ENCODE measurements around the gene TSPAN10. TPM values are rescaled to one million over a fixed set of nuclear protein-coding genes. Genes with fewer than 3 reads are reported as not detected.

The TSPAN10 gene
- total RNA-seq, 2 donors from 2014 or later, result 0.16 to 0.50 TPM

- intact Hi-C loops (cut with DNase I), result no loop called here
- DNase-seq, result no peak
- ATAC-seq, result peak; percentile 45 to 48
Observed at GRCh38 chr17:81621494-81622130, 15.4 kb upstream of the TSPAN10 start.

DNA sequence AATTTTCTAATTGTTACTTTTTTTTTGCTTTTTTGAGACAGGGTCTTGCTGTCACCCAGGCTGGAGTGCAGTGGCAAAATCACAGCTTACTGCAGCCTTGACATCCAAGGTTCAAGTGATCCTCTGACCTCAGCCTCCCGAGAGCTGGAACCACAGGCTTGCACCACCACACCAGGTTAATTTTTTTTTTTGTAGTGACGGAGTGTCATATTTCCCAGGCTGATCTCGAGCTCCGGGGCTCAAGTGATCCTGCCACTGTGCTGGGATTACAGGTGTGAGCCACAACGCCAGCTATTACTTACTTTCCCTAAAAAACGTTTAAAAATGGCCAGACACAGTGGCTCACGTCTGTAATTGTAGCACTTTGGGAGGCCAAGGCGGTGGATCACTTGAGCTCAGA, 6.7 kb upstream of the TSPAN10 start:
- ATAC-seq (no peak), DNase-seq (no peak)
- intact Hi-C loops (cut with DNase I), result no loop called here

DNA sequence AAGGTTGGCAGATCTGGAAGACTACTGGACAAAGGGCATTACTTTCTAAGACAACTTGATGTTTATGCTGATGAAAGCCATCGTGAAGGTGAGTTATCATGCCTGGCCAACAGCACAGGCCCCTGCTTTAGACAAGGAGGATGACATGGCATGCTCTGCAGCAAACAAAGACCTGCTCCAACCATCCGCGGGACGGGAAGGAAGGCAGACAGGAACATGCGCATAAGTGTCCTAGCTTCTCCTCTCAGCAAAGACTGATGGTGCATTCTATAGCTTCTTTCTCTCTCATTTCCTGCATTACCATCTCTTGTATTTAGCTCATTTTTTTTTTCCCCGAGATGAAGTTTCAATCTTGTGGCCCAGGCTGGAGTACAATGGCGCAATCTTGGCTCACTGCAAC, 5.5 kb upstream of the TSPAN10 start:
- intact Hi-C loops (cut with DNase I), result no loop called here
- ATAC-seq (no peak), DNase-seq (no peak)

- ATAC-seq, result no peak
- DNase-seq, result no peak
- intact Hi-C loops (cut with DNase I), result no loop called here
Observed at GRCh38 chr17:81635431-81635830, 1.6 kb upstream of the TSPAN10 start.

DNA sequence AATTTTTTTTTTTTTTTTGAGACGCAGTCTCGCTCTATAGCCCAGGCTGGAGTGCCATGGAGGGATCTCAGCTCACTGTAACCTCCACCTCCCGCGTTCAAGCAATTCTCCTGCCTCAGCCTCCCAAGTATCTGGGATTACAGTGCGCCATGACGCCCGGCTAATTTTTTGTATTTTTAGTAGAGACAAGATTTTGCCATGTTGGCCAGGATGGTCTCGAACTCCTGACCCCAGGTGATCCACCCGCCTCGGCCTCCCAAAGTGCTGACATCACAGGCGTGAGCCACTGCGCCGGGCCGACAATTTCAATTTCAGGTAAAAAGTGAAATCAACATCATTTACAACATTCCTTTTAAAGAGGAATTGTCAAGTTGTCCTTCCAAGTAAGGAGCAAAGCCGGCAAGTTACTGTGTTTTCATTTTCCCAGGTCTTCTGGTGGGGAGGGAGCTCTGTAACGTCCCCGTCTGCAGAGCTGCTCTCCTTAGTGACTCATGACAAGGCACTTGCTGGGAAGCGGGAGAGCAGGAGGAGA, 957 bp upstream of the TSPAN10 start:
- DNase-seq (no peak), ATAC-seq (no peak)
- intact Hi-C loops (cut with DNase I), result no loop called here

- DNase-seq (no peak), ATAC-seq (no peak)
- intact Hi-C loops (cut with DNase I), result no loop called here
Observed at GRCh38 chr17:81638683-81639082, 1.7 kb downstream of the TSPAN10 start.

DNA sequence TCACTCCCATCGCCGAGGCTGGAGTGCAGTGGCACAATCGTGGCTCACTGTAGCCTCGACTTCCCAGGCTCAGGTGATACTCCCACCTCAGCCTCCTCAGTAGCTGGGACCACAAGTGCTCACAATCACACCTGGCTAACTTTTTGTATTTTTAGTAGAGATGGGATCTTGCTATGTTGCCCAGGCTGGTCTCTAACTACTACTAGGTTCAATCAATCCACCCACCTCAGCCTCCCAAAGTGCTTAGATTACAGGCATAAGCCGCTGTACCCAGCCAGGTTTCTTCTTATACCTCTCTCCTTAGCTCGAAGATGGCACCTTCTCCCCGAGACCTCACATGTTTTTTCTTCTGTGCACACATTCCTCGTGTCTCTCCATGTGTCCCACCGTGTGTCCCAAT, 3.0 kb downstream of the TSPAN10 start:
- no peak for ATAC-seq
- intact Hi-C loops (cut with DNase I), result no loop called here
- DNase-seq, result no peak

DNA sequence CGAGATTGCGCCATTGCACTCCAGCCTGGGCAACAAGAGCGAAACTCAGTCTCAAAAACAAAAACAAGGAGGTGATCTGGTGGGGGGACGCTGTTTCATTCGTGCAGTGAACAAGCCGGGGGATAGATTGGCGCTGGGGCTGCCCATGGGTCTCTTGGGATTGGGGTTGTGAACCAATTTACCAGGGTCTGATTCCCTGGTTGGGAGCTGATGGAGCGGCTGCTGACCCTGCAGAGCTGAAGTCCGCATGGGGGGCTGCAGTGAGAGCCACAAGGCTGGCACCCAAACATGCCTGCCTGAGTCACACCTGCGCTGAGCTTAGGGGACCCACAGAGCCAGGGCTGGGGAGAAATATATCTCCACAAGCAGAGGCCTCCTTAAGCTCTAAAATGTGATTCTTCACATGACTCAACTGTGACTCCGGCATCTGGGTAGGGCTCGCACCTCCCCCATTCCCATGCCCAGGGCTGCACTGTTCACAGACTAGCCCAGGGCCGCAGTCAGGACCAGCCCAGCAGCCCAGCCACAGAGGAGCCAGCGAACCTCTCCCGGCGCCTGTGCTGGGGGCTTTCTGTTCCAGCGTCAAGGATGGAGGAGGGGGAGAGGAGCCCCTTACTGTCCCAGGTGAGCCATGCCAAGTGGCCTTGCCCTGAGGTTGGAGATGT, 5.0 kb downstream of the TSPAN10 start:
- ATAC-seq (no peak), DNase-seq (no peak)
- intact Hi-C loops (cut with DNase I), result no loop called here

- ATAC-seq, result no peak
- intact Hi-C loops (cut with DNase I), result no loop called here
- no peak for DNase-seq
Observed at GRCh38 chr17:81644496-81644895, 7.5 kb downstream of the TSPAN10 start.

DNA sequence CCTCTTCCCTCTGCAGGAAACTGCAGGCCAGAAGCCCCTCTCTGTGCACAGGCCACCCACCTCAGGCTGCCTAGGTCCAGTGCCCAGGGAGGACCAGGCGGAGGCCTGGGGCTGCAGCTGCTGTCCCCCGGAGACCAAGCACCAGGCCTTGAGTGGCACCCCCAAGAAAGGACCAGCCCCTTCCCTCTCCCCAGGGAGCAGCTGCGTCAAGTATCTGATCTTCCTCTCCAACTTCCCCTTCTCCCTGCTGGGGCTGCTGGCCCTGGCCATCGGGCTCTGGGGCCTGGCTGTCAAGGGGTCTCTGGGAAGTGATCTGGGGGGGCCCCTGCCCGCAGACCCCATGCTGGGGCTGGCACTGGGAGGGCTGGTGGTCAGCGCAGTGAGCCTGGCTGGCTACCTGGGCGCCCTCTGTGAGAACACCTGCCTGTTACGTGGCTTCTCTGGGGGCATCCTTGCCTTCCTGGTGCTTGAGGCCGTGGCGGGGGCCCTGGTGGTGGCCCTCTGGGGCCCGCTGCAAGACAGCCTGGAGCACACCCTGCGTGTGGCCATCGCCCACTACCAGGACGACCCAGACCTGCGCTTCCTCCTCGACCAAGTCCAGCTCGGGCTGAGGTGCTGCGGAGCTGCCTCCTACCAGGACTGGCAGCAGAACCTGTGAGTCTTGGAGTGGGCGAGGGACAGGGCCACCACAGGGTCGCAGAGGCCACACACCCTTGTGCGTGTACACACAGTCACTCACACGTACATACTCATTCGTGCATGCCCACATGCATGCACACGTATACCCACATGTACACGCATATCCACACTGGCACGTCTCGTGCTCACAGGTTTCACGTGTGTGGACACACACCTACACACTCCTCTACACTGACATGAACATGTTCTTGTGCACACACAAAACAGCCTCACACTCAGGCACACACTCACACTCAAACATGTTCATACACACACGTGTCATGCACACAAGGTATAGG, 8.3 kb downstream of the TSPAN10 start:
- intact Hi-C loops (cut with DNase I), result no loop called here
- DNase-seq, result no peak
- no peak for ATAC-seq

DNA sequence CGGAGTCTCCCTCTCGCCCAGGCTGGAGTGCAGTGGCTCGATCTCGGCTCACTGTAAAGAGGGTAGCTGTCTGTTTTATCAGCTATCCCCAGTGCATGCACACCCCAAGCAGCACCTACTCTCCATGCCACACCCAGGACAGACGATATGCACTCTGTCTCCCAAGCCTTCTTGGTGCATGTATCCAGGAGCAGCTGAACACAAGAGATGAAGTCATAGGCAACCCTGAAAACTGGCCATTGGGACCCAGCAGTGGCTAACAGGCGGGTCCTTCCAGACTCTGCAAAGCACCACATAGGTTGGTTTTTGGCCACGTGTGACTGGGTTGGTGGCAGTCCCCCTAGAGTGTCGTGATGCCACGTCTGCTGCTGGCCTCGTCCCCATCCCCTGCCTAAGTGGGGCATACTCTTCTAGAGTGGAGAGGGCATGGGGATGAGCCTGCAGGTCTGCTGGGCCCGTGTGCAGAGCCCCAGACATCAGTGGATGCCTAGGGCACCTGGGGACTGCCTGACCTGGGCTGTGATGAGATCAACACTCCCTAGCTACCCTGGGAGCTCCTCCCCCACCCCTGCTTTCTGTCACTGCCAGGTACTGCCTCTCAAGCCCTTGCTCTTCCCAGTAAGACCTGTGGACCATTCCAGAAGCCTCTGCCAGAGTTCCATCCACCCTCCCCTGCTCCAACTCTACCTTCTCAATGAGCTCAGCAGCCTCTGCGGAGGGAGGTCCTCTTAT, 10.0 kb downstream of the TSPAN10 start:
- intact Hi-C loops (cut with DNase I), result no loop called here
- ATAC-seq, result no peak
- no peak for DNase-seq

GRCh38 chr17:81647640-81648012, 10.6 kb downstream of the TSPAN10 start:
- DNase-seq, result no peak
- intact Hi-C loops (cut with DNase I), result no loop called here
- no peak for ATAC-seq

DNA sequence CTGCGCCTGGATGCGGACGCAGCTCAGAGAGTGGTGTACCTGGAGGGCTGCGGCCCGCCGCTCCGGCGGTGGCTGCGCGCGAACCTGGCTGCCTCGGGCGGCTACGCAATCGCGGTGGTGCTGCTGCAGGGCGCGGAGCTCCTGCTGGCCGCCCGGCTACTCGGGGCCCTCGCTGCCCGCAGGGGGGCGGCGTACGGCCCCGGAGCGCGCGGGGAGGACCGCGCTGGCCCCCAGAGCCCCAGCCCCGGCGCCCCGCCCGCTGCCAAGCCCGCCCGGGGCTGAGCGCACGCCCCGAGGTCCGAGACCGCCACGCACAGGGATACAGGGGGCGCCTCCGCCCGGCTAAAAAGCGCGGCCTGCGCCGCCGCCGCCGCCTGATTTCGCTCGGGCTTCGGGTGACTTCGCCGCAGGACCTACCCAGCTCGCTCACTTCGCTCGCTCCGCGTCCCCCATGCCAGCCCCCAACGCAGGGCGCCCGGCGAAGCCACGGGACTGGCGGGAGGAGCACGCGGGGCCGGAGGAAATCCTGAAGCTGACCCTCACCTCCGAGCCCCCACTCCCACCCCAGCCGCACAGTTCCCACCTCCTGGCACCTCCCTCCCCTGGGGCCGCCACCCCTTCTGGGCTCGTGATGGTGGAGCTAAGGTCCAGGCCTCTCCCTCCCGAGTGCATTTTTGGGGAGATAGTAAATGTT, 11.2 kb downstream of the TSPAN10 start:
- intact Hi-C loops (cut with DNase I), result no loop called here
- ATAC-seq, result no peak
- DNase-seq, result no peak

- DNase-seq (no peak), ATAC-seq (no peak)
- intact Hi-C loops (cut with DNase I), result no loop called here
Observed at GRCh38 chr17:81648707-81649085, 11.7 kb downstream of the TSPAN10 start.

- DNase-seq (no peak), ATAC-seq (no peak)
- intact Hi-C loops (cut with DNase I), result no loop called here
Observed at GRCh38 chr17:81650951-81651350, 14.0 kb downstream of the TSPAN10 start.

DNA sequence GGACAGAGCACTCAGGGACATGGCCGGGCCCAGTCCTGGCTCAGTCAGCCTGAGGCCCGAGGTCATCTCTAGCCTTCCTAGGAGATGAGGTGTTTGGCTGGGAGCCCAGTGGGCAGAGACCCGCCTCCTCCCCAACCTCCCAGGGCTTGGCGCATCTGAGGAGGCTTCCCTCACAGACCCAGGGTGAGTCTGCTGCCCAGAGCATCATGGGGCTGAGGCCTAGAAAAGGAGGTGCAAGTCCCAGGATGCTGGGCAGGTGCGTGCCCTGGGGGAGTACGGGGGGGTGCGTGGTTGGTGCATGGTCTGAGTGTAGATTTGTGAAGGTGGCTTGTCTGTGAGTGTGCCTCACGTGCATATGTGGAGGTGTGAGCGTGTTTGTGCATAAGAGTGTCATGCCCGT, 14.7 kb downstream of the TSPAN10 start:
- DNase-seq (no peak), ATAC-seq (no peak)
- intact Hi-C loops (cut with DNase I), result no loop called here

- ATAC-seq (no peak), DNase-seq (no peak)
- intact Hi-C loops (cut with DNase I), result no loop called here
Observed at GRCh38 chr17:81652906-81653771, 16.1 kb downstream of the TSPAN10 start.
